ENCODE data around the gene SDR9C7. TPM values are rescaled to one million over a fixed set of nuclear protein-coding genes. Genes with fewer than 3 reads are reported as not detected.
"Not testable (repeated sequence)": the region's sequence is repeated elsewhere in the genome, so short reads cannot be mapped to it uniquely, and the experiment has no call there.

SDR9C7 gene
- total RNA-seq, 4 donors from 2014 or later: not detected

GRCh38 chr12:56903374-56903773 lies 30.8 kb downstream of the SDR9C7 start:
- TF ChIP-seq CTCF (IDR thresholded peaks at IDR 0.05): no peak
- DNase-seq (ENCODE audit: low spot score): no peak
- ATAC-seq (ENCODE audit: low FRiP score): no peak

GRCh38 chr12:56901313-56901712 lies 32.9 kb downstream of the SDR9C7 start:
- DNase-seq (ENCODE audit: low spot score); ATAC-seq (ENCODE audit: low FRiP score): not testable (repeated sequence)

GRCh38 chr12:56900583-56900982 lies 33.6 kb downstream of the SDR9C7 start:
- DNase-seq (ENCODE audit: low spot score): no peak
- no peak for ATAC-seq (ENCODE audit: low FRiP score)
- TF ChIP-seq CTCF (IDR thresholded peaks at IDR 0.05): no peak

GRCh38 chr12:56898938-56899337 lies 35.3 kb downstream of the SDR9C7 start:
- TF ChIP-seq CTCF (IDR thresholded peaks at IDR 0.05): no peak
- ATAC-seq (ENCODE audit: low FRiP score): no peak
- DNase-seq (ENCODE audit: low spot score): no peak

- DNase-seq (ENCODE audit: low spot score) (no peak), ATAC-seq (ENCODE audit: low FRiP score) (peak; percentile 95)
- TF ChIP-seq CTCF (IDR thresholded peaks at IDR 0.05): no peak
Measured at GRCh38 chr12:56897844-56898361, 36.3 kb downstream of the SDR9C7 start.

GRCh38 chr12:56896082-56896481 lies 38.1 kb downstream of the SDR9C7 start:
- TF ChIP-seq CTCF (IDR thresholded peaks at IDR 0.05): no peak
- ATAC-seq (ENCODE audit: low FRiP score) (no peak), DNase-seq (ENCODE audit: low spot score) (no peak)

GRCh38 chr12:56894698-56895368 lies 39.4 kb downstream of the SDR9C7 start:
- TF ChIP-seq CTCF (IDR thresholded peaks at IDR 0.05): no peak
- no peak for ATAC-seq (ENCODE audit: low FRiP score)
- no peak for DNase-seq (ENCODE audit: low spot score)

GRCh38 chr12:56891885-56892284 lies 42.3 kb downstream of the SDR9C7 start:
- ATAC-seq (ENCODE audit: low FRiP score); DNase-seq (ENCODE audit: low spot score): not testable (repeated sequence)
